Parathyroid adenoma (tissue), 2 donors: ENCODE results near the gene ARHGEF4.

Experiments used
- H2AFZ ChIP-seq: fragments of 300-600 bp; sonication (generic); one replicate; pipeline ENCODE4 v1.7.0; 2017; ENCODE audit warnings: antibody characterized with exemption, mild to moderate bottlenecking
- H3K27ac ChIP-seq: fragments of 300-600 bp; sonication (generic); one replicate; pipeline ENCODE4 v1.7.0; 2017
- H3K27me3 ChIP-seq: fragments of 300-600 bp; sonication (generic); one replicate; pipeline ENCODE4 v1.7.0; 2017; ENCODE audit warnings: low read length; ENCODE audit not compliant: control insufficient read depth, insufficient read depth
- H3K36me3 ChIP-seq: fragments of 300-600 bp; sonication (generic); one replicate; pipeline ENCODE4 v1.7.0; 2017; ENCODE audit warnings: low read length; ENCODE audit not compliant: control insufficient read depth, insufficient read depth
- H3K4me1 ChIP-seq: fragments of 300-600 bp; sonication (generic); one replicate; pipeline ENCODE4 v1.7.0; 2017; ENCODE audit warnings: control low read depth
- H3K4me2 ChIP-seq: fragments of 300-600 bp; sonication (generic); one replicate; pipeline ENCODE4 v1.7.0; 2017; ENCODE audit warnings: low read length
- H3K4me3 ChIP-seq: fragments of 300-600 bp; sonication (generic); one replicate; pipeline ENCODE4 v1.7.0; 2017; ENCODE audit warnings: low read depth, low read length
- H3K79me2 ChIP-seq: fragments of 300-600 bp; sonication (generic); one replicate; pipeline ENCODE4 v1.7.0; 2017; ENCODE audit warnings: control low read depth
- H3K9ac ChIP-seq: fragments of 300-600 bp; sonication (generic); one replicate; pipeline ENCODE4 v1.7.0; 2017; ENCODE audit warnings: mild to moderate bottlenecking
- H3K9me3 ChIP-seq: fragments of 300-600 bp; sonication (generic); one replicate; pipeline ENCODE4 v1.7.0; 2017; ENCODE audit warnings: low read length; ENCODE audit not compliant: control insufficient read depth
- CTCF ChIP-seq: fragments of 300-600 bp; sonication (generic); IDR thresholded peaks from one replicate; pipeline ENCODE4 v1.7.0; 2017; ENCODE audit warnings: antibody characterized with exemption, mild to moderate bottlenecking
- donor health status: primary hyperparathyroidism.

ARHGEF4 gene

DNA sequence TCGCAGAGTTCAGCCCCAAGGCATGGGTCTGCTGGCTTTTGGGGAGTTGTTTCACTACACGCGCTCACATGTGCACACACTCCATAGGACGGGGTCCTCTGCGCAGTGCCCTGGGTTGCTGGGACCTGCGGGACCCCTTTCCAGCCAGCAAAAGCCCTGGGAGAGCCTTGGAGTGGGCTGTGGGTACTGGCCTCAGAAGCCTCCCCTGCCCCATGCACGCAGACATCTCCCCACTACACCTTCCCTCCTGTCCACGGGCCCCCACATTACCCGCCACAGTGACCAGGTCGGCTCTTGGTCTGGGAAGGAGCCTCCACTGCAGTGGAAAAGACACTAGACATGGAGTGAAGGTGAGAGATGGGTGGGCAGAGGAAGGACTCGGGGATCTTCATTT is 208.0 kb downstream of the ARHGEF4 start:
- TF ChIP-seq CTCF: no peak
- no peak overlapping the region for H2AFZ ChIP-seq
- H3K4me2 ChIP-seq: no peak overlapping the region
- H3K79me2 ChIP-seq: no peaks in the 10 kb centered on the region
- H3K4me1 ChIP-seq: no peaks in the 10 kb centered on the region
- no peaks in the 10 kb centered on the region for H3K27me3 ChIP-seq
- H3K9me3 ChIP-seq: no peaks in the 10 kb centered on the region
- H3K4me3 ChIP-seq: no peak overlapping the region
- no peak overlapping the region for H3K27ac ChIP-seq
- H3K36me3 ChIP-seq: no peaks in the 10 kb centered on the region
- H3K9ac ChIP-seq: no peak overlapping the region

DNA sequence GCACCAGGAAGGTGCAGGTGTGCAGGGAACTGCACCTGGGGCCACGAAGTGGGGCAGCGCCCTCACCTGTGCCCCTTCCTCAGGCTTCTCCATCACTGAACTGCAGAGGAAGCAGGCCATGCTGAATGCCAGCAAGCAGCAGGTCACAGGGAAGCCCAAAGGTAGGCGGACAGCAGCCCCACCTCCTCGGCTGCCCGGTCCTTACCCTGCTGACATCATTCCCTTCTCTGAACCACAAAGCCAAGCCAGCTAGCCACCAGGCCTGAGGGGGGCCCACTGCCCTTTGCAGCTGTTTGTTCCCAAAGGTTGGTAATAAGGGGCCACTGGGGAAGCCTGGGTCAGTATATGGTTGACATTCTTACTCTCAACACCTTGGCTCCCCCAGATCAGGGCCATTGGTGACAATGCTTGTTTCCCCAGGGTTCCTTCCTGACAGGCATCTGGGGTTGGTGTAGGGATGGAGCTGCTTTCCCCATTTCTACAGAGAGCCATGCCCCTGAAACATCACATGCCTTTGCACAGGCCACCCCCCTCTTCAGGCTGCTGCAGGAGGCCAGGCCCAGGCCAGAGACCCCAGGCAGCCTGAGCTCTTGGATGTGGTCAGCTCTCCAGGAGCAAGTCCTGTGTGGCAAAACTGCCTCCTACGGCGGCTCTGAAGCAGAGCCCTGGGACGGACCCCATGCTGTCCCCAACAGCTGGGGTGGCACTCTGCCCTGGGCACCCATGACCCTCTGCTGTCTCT is 208.7 kb downstream of the ARHGEF4 start:
- H3K27me3 ChIP-seq: no peaks in the 10 kb centered on the region
- no peak overlapping the region for H3K27ac ChIP-seq
- H3K9ac ChIP-seq: no peak overlapping the region
- no peak overlapping the region for H3K4me3 ChIP-seq
- H3K79me2 ChIP-seq: no peaks in the 10 kb centered on the region
- H3K4me1 ChIP-seq: no peaks in the 10 kb centered on the region
- H3K36me3 ChIP-seq: no peaks in the 10 kb centered on the region
- no peak overlapping the region for H3K4me2 ChIP-seq
- H3K9me3 ChIP-seq: no peaks in the 10 kb centered on the region
- H2AFZ ChIP-seq: no peak overlapping the region
- TF ChIP-seq CTCF: no peak

GRCh38 chr2:131046028-131046917 is 209.6 kb downstream of the ARHGEF4 start:
- Histone ChIP-seq H3K9me3 (no peaks in the 10 kb centered on the region), H2AFZ (no peak overlapping the region), H3K4me2 (no peak overlapping the region), H3K9ac (no peak overlapping the region), H3K79me2 (no peaks in the 10 kb centered on the region), H3K36me3 (no peaks in the 10 kb centered on the region), H3K4me1 (no peaks in the 10 kb centered on the region), H3K4me3 (no peak overlapping the region), H3K27ac (no peak overlapping the region), H3K27me3 (no peaks in the 10 kb centered on the region)
- no peak for TF ChIP-seq CTCF

- no peak overlapping the region for H3K4me3 ChIP-seq
- TF ChIP-seq CTCF: no peak
- H3K4me1 ChIP-seq: no peaks in the 10 kb centered on the region
- H3K9me3 ChIP-seq: no peaks in the 10 kb centered on the region
- no peak overlapping the region for H2AFZ ChIP-seq
- no peaks in the 10 kb centered on the region for H3K79me2 ChIP-seq
- no peak overlapping the region for H3K4me2 ChIP-seq
- H3K27me3 ChIP-seq: no peaks in the 10 kb centered on the region
- H3K27ac ChIP-seq: no peak overlapping the region
- no peaks in the 10 kb centered on the region for H3K36me3 ChIP-seq
- H3K9ac ChIP-seq: no peak overlapping the region
Observed at GRCh38 chr2:131046918-131047652, 210.4 kb downstream of the ARHGEF4 start.
